Embryonic facial prominence (tissue), 1 donor: Measurements from ENCODE around the gene LAMA3.

Experiments
- DNase-seq: peaks from one replicate; pipeline ENCODE4 v3.0.0-alpha.2; 2016; ENCODE audit errors: extremely low spot score

The LAMA3 gene

DNA sequence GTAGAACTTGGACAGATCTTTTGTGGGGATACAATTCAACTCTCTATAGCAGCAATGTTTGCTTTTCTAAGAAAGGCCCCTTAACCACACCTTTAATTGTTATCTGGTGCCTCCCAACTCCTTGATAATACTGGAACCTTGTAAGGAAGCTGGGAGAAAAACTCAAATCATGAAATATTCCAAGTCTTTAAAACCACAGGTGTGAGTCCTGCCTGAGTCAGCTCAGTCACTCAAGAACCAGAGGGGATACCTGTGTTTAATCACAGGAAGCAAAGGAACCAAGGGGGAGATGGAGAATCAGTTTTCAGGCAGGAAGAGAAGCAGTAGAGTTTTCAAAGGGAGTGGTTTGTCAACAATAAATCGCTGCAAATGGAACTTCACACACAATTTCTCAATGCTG is 159.9 kb downstream of the LAMA3 start:
- DNase-seq, result no peak

GRCh38 chr18:23850215-23850614 is 161.0 kb downstream of the LAMA3 start:
- DNase-seq, result no peak

GRCh38 chr18:23851470-23852002 is 162.3 kb downstream of the LAMA3 start:
- no peak for DNase-seq

- DNase-seq, result no peak
Measured at GRCh38 chr18:23852236-23853045, 163.2 kb downstream of the LAMA3 start.

DNA sequence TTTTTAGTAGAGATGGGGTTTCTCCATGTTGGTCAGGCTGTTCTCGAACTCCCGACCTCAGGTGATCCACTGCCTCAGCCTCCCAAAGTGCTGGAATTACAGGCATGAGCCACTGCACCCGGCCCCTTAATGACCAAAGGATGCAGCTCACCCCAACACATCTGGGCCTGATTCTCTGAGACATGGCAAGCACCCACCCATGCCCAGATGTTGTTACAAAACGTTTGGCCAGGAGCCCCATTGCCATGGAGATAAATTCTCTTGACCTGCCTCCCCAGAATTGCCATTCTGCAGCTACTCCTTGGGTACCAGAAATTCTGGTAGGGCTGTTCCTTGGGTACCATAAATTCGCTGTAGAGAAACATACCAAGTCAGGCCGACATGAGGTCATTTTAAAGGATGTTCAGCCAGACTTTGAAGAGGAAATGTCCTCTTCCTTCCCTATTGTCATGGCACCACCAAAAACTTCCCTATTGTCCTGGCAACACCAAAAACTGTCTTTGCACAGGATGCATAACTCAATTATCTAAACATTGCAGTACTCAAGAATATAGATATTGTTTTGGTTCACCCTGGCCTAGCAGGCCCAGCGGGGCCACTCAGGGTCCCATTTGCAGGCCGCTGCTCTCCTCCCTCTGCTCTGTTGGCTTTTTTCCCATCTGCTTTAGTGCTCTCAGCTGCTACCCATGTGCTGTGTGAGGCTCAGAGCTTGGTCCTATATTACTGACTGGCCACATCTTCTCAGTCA is 164.4 kb downstream of the LAMA3 start:
- DNase-seq, result no peak

- DNase-seq, result no peak
Measured at GRCh38 chr18:23855721-23856120, 166.5 kb downstream of the LAMA3 start.

GRCh38 chr18:23856466-23857163 is 167.4 kb downstream of the LAMA3 start:
- no peak for DNase-seq

DNA sequence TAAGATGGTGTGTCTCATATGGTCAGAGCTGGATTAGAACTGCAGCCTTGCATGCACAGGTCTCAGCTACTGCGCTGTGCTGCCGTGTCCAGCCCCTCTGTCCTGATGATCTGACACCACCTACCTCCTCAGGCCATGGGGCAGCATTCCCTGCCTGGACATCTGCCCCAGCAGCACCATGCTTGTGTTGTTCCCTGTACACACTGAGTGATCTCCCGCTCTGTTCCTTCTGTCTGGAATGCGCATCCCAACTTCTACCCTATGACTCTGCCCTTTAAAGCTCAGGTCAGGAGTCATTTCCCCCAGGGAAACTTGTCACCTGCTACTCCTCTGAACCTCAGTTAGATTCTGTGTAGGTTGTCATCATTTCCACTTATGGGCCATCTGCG is 167.9 kb downstream of the LAMA3 start:
- no peak for DNase-seq

DNA sequence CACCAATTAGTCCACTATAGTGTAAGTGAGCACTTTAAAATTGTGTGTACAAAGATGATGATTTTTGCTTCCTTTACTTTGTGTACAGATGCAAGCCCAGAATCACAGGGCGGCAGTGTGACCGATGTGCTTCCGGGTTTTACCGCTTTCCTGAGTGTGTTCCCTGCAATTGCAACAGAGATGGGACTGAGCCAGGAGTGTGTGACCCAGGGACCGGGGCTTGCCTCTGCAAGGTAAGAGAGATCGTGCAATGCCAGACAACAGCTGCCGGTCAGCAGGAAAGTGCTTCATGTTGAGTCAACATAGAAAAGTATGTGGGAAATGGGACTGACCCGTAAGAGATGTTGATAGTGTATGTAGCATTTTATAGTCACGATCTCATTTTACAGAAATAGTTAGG is 168.5 kb downstream of the LAMA3 start:
- no peak for DNase-seq

DNA sequence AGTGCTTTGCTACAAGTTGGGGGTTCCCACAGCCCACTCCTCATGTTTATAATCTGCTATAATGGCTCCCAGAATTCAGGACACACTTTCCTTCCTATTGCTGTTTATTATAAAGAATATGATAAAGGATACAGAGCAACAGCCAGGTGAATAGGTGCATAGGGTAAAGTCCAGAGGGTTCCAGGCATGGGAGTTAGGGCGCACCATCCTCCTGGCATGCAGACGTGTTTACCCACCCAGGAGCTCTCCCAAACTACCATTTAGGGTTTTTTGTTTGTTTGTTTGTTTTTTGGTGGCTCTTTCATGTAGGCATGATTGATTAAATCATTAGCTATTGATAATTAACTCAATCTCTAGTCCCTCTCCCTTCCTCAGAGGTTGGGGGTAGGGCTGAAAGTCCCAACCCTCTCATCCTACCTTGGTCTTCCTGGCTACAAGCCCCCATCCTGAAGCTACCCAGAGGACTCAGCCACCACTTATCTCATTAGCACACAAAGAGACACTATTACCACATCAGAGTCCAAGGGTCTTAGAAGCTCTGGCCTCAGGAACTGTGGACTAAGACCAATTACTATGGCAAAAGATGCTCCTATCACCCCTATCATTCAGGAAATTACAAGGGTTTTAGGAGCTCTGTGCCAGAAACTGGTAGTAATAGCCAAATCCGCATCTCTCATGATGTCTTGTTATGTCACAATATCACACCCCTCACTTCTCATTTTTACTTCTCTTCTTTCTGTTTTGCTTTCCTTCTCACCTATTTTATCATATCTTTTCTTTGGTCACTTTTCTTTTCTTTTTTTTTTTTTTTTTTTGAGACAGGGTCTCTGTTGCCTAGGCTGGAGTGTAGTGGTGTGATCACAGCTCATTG is 170.4 kb downstream of the LAMA3 start:
- no peak for DNase-seq

DNA sequence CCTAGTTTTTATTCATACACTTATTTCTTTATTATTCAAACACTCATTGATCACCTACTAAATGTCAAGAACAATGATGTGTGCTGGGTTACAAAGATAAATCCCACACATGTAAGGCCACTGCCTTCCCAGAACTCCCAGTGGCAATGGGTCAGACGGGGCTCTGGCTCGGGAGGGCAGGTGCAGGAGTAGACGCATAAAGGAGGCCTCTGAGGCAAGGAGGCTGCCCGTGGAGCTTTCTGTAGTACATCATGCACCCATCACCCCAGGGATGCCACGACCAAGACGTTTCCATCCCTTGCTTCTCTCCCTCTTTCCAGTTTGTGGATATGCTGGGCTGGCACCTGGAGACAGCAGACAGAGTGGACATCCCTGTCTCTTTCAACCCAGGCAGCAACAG is 172.1 kb downstream of the LAMA3 start:
- DNase-seq, result no peak

DNA sequence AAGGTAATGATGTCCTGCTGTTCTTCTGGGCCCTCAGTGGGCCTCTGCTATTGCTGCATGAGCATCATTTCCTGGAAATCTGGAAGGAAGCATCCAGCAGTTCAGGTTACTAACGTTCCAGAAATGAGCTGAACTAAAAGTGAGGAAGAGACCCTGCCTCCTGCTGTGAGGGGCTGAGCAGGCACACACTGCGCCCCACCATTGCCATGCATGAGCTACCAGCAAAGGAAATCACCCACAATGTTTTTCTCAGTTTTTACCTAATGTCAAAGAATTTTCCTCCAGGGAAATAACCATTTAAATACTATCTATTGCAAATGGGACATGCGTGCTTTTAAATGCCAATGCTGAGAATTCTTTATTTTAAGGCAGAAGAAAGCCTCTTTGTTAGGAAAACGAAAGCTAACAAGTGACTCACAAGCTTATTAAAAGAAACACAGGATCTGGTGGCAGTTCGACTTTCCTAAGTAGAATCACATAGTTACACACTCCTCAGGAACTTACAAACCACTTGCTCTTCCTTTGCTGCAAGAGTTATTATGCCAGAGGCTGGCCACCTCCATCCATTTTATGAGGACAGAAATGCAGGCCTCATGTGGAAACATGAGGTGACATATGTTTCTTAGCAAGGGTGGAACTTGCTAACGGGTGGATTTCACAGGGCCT is 172.7 kb downstream of the LAMA3 start:
- no peak for DNase-seq

DNA sequence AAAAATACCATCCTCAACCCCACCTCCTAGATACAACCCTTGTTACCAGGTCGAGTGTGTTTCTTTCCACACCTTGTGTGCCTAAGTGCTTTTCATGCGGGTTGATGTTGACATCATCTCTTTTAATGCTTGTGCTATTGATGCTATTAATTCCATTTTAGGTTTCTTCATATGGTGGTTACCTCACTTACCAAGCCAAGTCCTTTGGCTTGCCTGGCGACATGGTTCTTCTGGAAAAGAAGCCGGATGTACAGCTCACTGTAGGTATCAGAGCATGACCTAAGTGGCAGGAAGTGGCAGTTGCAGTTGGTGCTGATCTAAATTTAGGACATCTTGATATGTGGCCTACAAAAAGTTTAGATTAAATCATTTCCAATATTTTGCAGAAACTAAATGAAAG is 175.4 kb downstream of the LAMA3 start:
- DNase-seq, result no peak

- DNase-seq, result no peak
Measured at GRCh38 chr18:23867006-23867405, 177.8 kb downstream of the LAMA3 start.

GRCh38 chr18:23868136-23868785 is 179.0 kb downstream of the LAMA3 start:
- no peak for DNase-seq

GRCh38 chr18:23870676-23871380 is 181.6 kb downstream of the LAMA3 start:
- no peak for DNase-seq

DNA sequence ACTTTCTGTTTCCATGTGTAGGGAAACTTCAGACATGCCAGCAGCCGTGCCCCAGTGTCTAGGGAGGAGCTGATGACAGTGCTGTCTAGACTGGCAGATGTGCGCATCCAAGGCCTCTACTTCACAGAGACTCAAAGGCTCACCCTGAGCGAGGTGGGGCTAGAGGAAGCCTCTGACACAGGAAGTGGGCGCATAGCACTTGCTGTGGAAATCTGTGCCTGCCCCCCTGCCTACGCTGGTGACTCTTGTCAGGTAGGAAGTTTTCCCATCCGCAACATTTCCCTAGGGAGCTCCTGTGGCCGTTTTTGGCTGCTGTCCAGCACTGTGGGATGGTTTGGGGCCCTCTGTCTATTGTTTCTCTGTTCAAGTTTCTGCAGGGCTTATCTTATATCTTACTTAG is 182.2 kb downstream of the LAMA3 start:
- no peak for DNase-seq

GRCh38 chr18:23872701-23873550 is 183.7 kb downstream of the LAMA3 start:
- no peak for DNase-seq
